ENCODE results near the gene PIK3R1. TPM values are rescaled to one million over a fixed set of nuclear protein-coding genes. Genes with fewer than 3 reads are reported as not detected.

Gene PIK3R1
- total and polyA plus RNA-seq, 2 experiments from 2014 or later, result 5.9 to 9.8 TPM

GRCh38 chr5:68292316-68292715, 76.8 kb downstream of the PIK3R1 start:
- Histone ChIP-seq H3K4me2 (no peak overlapping the region), H3K4me3 (no peak overlapping the region), H3F3A (replicated peaks; ENCODE audit: low read depth) (no peaks in the 10 kb centered on the region), H3K79me2 (replicated peaks; ENCODE audit: insufficient read depth) (no peaks in the 10 kb centered on the region), H2AFZ (no peak overlapping the region), H3K27ac (ENCODE audit: low read depth) (no peak overlapping the region), H3K36me3 (ENCODE audit: insufficient read depth) (peaks cover 8% of the 10 kb centered on the region; the same call in 1 of the 2 replicates), H3K4me1 (ENCODE audit: insufficient read depth) (peaks cover 41% of the 10 kb centered on the region), H4K20me1 (replicated peaks; ENCODE audit: insufficient read depth) (no peaks in the 10 kb centered on the region), H3K9me2 (ENCODE audit: insufficient read depth) (no peaks in the 10 kb centered on the region), H3K27me3 (ENCODE audit: insufficient read depth) (no peaks in the 10 kb centered on the region)
- no peak for ATAC-seq
- Mint-ChIP-seq H3K4me1 (peaks cover 43% of the 10 kb centered on the region), H3K27ac (peak overlapping the region; percentile 22; the same call in 1 of the 2 replicates), H3K4me3 (no peak overlapping the region), H3K9me3 (no peaks in the 10 kb centered on the region), H3K36me3 (ENCODE audit: low read depth) (peaks cover 42% of the 10 kb centered on the region), H3K27me3 (ENCODE audit: insufficient read depth, low read depth, poor library complexity) (peaks cover 1% of the 10 kb centered on the region)
- DNase-seq (ENCODE audit: low spot score), result no peak
- TF ChIP-seq STAT1 (IDR thresholded peaks at IDR 0.05; ENCODE audit: unreplicated experiment) (no peak), NANOG (IDR thresholded peaks at IDR 0.05; ENCODE audit: borderline replicate concordance) (no peak), REST (IDR thresholded peaks at IDR 0.05; ENCODE audit: unreplicated experiment) (no peak), ETS1 (IDR thresholded peaks at IDR 0.05) (no peak), EZH2phosphoT487 (IDR thresholded peaks at IDR 0.05; ENCODE audit: unreplicated experiment) (no peak), JUNB (IDR thresholded peaks at IDR 0.05; ENCODE audit: unreplicated experiment) (no peak), EZH2 (IDR thresholded peaks at IDR 0.05; ENCODE audit: low read depth, unreplicated experiment) (no peak), ZNF114 (CRISPR knock-in tag; IDR thresholded peaks at IDR 0.05) (no peak), ZNF331 (CRISPR knock-in tag; IDR thresholded peaks at IDR 0.05; ENCODE audit: low read depth) (no peak), CTCF (conservative IDR thresholded peaks at IDR 0.05; ENCODE audit: low read depth in 2 of 2) (no peak), CREB1 (CRISPR knock-in tag; IDR thresholded peaks at IDR 0.05; ENCODE audit: low read depth) (no peak), ZNF462 (CRISPR knock-in tag; IDR thresholded peaks at IDR 0.05) (no peak), POLR2AphosphoS5 (IDR thresholded peaks at IDR 0.05; ENCODE audit: low read depth) (no peak)
